Measurements from ENCODE around the gene FYCO1.

FYCO1 gene

DNA sequence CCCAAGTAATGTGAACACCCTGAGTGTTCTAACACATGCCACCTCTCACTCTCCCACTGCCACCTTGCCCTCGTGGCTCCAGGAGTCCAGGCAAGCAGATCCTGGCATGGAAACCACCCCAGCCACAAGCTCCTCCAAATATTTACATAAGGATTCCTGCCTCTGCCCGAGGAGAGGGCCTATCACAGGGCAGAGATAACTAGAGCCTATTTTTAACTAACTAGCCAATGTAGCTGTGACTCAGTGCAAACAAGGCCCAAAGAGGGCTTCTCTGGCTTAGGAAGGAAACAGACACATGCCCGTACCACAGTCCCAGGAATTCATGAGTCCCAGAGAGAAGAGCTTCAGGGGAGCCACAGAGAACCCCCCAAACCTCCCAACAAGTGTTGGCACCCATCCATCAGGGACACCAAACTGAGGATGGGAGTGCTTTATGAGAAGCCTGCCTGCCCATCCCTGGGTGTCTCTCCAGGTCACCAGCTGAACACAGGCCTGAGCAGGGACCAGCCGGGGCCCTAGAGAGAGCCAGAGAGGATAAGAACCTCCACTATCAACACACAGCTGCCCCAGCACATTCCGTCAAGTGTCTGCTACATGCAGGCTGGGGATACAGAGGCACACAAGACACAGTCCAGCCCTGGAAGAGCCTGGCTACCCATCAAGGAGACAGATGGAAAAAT lies 9.2 kb downstream of the FYCO1 start:
- Mint-ChIP-seq H3K4me1 (peaks cover 76% of the 10 kb centered on the region), H3K27ac (ENCODE audit: low read depth) (peak overlapping the region; percentile 69), H3K4me3 (peak overlapping the region; percentile 32)

GRCh38 chr3:45985532-45986302 lies 9.9 kb downstream of the FYCO1 start:
- peaks cover 77% of the 10 kb centered on the region for H3K4me1 Mint-ChIP-seq
- no peaks in the 10 kb centered on the region for H3K9me3 Mint-ChIP-seq
- H3K27me3 Mint-ChIP-seq: no peaks in the 10 kb centered on the region
- no peak overlapping the region for H3K4me3 Mint-ChIP-seq
- peak overlapping the region; percentile 69 for H3K27ac Mint-ChIP-seq (ENCODE audit: low read depth)
- DNase-seq (ENCODE audit: low spot score in 2 of 2) (no peak), ATAC-seq (replicated peaks; ENCODE audit: extremely low read depth, poor library complexity, severe bottlenecking) (no peak)
- H3K36me3 Mint-ChIP-seq (ENCODE audit: insufficient read depth): peaks cover 28% of the 10 kb centered on the region

More for the DNA sequence above, 9.2 kb downstream of the FYCO1 start:
- ATAC-seq (replicated peaks; ENCODE audit: extremely low read depth, poor library complexity, severe bottlenecking) (no peak), DNase-seq (ENCODE audit: low spot score in 2 of 2) (no peak)
- Mint-ChIP-seq H3K36me3 (ENCODE audit: insufficient read depth) (peaks cover 22% of the 10 kb centered on the region), H3K27me3 (no peaks in the 10 kb centered on the region), H3K9me3 (no peaks in the 10 kb centered on the region)

DNA sequence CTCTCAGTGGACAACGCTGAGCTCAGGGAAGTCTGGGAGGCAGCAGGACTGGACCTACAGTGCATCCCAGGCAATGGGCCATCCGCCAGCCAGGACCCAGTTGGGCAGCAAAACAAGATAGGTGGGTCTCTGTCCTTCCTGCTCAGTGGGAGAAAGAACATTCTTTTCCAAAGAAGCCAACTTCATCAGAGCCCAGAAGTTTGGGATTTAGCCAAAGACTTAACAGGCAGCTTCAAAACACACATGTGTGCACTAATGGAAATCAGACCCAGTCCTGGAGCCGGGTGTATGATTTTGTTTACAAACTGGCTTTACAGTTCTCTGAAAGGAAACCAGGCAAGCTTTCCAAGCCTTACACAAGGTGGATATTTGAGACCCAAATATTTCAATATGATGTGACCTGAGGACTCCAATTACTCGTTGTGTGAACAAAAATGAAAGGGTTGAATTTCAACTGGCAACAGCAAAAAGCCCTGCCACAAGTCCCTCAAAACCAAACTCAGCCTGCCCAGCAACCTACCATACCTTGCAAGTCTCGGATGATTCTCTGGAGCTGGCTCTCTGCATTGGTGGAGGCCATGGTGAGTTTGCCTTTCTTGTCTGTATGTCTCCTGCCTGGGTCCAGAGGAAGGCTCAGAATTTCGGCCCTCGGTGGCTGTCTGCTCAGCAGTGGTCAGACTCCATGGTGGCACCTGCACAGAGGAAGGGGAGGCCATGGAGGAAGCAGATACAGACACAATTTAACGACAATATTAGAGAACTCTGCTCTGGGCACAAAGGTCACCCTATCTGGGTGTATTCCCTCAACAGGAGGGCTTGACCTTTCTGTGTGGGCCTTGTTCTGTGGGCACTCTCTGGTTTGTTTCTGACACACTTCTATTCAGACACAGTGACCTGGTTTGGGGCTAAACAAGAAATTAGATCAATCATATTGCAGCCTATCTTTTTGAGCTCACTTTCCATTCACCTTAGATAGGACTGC lies 11.0 kb downstream of the FYCO1 start:
- Mint-ChIP-seq H3K4me3 (no peak overlapping the region), H3K36me3 (ENCODE audit: insufficient read depth) (peaks cover 35% of the 10 kb centered on the region), H3K27ac (ENCODE audit: low read depth) (peak overlapping the region; percentile 41), H3K9me3 (no peaks in the 10 kb centered on the region), H3K27me3 (no peaks in the 10 kb centered on the region), H3K4me1 (peaks cover 69% of the 10 kb centered on the region)
- no peak for DNase-seq (ENCODE audit: low spot score in 2 of 2)
- ATAC-seq (replicated peaks; ENCODE audit: extremely low read depth, poor library complexity, severe bottlenecking): no peak

- ATAC-seq (replicated peaks; ENCODE audit: extremely low read depth, poor library complexity, severe bottlenecking): no peak
- Mint-ChIP-seq H3K27me3 (no peaks in the 10 kb centered on the region), H3K36me3 (ENCODE audit: insufficient read depth) (peaks cover 42% of the 10 kb centered on the region), H3K27ac (ENCODE audit: low read depth) (peak overlapping the region; percentile 38), H3K4me1 (peaks cover 67% of the 10 kb centered on the region), H3K9me3 (no peaks in the 10 kb centered on the region), H3K4me3 (no peak overlapping the region)
- DNase-seq (ENCODE audit: low spot score in 2 of 2): no peak
These were observed 11.9 kb downstream of the FYCO1 start for GRCh38 chr3:45983770-45984169.

- Mint-ChIP-seq H3K4me1 (peaks cover 65% of the 10 kb centered on the region), H3K27me3 (no peaks in the 10 kb centered on the region), H3K4me3 (no peak overlapping the region), H3K27ac (ENCODE audit: low read depth) (no peak overlapping the region), H3K9me3 (no peaks in the 10 kb centered on the region), H3K36me3 (ENCODE audit: insufficient read depth) (peaks cover 56% of the 10 kb centered on the region)
- ATAC-seq (replicated peaks; ENCODE audit: extremely low read depth, poor library complexity, severe bottlenecking) (no peak), DNase-seq (ENCODE audit: low spot score in 2 of 2) (no peak)
These were observed 14.1 kb downstream of the FYCO1 start for GRCh38 chr3:45981346-45982074.

GRCh38 chr3:45980819-45981218 lies 14.8 kb downstream of the FYCO1 start:
- no peak for DNase-seq (ENCODE audit: low spot score in 2 of 2)
- Mint-ChIP-seq H3K27ac (ENCODE audit: low read depth) (no peak overlapping the region), H3K36me3 (ENCODE audit: insufficient read depth) (peaks cover 59% of the 10 kb centered on the region), H3K4me1 (peaks cover 65% of the 10 kb centered on the region), H3K4me3 (no peak overlapping the region), H3K27me3 (no peaks in the 10 kb centered on the region), H3K9me3 (no peaks in the 10 kb centered on the region)
- ATAC-seq (replicated peaks; ENCODE audit: extremely low read depth, poor library complexity, severe bottlenecking): no peak

GRCh38 chr3:45980229-45980813 lies 15.3 kb downstream of the FYCO1 start:
- Mint-ChIP-seq H3K4me3 (peak overlapping the region; percentile 40), H3K4me1 (peaks cover 65% of the 10 kb centered on the region), H3K36me3 (ENCODE audit: insufficient read depth) (peaks cover 60% of the 10 kb centered on the region), H3K27ac (ENCODE audit: low read depth) (peak overlapping the region; percentile 73), H3K27me3 (no peaks in the 10 kb centered on the region), H3K9me3 (no peaks in the 10 kb centered on the region)
- no peak for DNase-seq (ENCODE audit: low spot score in 2 of 2)
- no peak for ATAC-seq (replicated peaks; ENCODE audit: extremely low read depth, poor library complexity, severe bottlenecking)

DNA sequence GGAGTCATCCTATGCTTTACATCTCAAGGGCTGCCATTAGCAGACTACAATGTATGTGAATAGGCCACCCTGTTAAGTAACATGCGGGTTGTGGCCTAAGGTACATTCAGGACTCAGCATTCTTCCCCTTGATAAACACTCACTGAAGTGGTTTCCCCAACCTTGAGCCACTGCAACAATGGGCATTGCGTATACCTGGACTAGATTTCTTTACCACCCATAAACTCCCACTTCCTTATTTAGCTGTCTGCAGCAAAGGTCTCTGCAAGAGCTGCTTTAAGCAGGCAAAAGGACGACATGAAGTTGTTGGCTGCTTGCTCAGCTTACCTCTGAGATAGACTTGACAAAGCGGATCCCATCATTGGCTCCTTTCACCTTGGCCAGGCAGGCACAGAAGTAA lies 16.2 kb downstream of the FYCO1 start:
- Mint-ChIP-seq H3K27ac (ENCODE audit: low read depth) (peak overlapping the region; percentile 73), H3K9me3 (no peaks in the 10 kb centered on the region), H3K4me1 (peaks cover 68% of the 10 kb centered on the region), H3K27me3 (no peaks in the 10 kb centered on the region), H3K4me3 (peak overlapping the region; percentile 40), H3K36me3 (ENCODE audit: insufficient read depth) (peaks cover 59% of the 10 kb centered on the region)
- no peak for DNase-seq (ENCODE audit: low spot score in 2 of 2)
- ATAC-seq (replicated peaks; ENCODE audit: extremely low read depth, poor library complexity, severe bottlenecking): no peak

DNA sequence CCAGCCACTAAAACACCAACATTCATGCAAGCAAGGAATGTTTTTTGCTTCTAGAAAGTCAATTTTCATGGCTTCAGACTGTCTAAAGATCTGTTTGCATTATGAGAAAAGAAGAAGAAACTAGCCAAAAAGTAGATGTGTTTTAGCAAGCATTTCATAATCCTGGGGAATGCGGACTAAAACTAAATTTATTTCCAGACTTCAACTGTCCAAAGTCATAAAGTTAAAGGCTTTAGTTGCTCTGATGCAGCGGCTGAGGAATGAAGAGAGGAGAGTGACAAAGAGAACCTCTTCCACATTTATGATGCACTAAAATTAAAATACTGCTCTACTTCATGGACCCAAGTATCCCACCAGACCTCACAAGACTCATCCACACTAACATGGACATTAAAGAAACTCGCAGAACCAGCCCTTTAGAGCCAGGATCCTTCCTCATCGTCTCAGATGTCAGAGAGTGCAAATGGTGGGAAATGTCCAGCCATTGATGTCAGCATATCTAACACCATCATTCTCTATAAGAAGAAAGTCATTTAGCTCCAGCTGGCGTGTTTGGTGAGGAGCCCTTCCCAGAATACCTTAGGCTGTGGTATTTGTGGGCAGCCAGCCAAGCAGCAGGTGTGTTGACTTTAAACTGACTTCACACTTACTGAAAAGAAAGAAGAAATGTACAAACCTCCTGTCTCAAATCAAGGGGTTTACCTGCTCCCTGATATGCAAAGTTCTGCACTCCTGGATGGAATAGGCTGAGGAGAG lies 17.4 kb downstream of the FYCO1 start:
- peaks cover 54% of the 10 kb centered on the region for H3K36me3 Mint-ChIP-seq (ENCODE audit: insufficient read depth)
- H3K4me3 Mint-ChIP-seq: peak overlapping the region; percentile 66
- peak overlapping the region; percentile 83 for H3K27ac Mint-ChIP-seq (ENCODE audit: low read depth)
- ATAC-seq (replicated peaks; ENCODE audit: extremely low read depth, poor library complexity, severe bottlenecking) (no peak), DNase-seq (ENCODE audit: low spot score in 2 of 2) (peak in 1 of 2 donors; percentile 20)
- no peaks in the 10 kb centered on the region for H3K27me3 Mint-ChIP-seq
- H3K9me3 Mint-ChIP-seq: no peaks in the 10 kb centered on the region
- peaks cover 67% of the 10 kb centered on the region for H3K4me1 Mint-ChIP-seq

DNA sequence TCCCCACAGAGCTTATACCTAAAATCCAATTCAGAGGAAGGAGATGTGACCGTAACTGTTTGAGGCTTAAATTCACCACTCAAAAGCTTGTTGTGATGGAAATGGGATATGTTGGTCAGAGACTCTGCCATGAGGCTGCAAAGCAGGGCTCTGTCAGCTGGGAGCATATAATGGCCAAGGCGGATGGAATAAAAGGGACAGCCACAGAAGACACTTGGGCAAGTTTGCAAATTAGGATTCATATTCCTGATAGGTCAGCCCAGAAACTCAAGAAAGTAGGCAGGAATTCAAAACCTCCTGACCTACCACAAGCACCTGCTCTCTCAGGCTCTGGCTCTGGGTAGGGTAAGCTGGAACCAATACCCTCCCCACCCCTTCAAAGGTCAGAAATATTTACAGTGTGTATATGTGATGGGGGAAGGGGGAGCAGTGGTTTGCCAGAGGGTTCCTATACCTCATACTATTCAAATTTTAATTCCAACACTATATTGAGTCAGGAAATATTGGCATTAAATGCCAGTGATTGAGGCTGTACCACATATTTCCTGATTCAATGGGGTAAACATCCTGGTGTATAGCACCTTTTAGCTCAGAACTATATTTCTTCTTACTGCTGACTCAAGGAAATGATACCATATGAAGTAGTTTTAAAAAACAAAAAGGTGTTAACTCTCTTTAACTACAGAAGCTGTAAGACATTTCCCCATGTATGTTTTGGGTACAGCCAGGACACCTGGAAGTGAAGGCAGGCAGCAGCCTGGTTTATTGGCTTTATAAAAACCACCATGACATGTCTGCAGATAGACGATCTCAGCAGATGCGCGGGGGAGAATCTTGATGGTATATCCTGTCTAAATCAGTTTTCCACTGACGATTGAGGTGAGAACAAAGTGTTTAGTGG lies 19.2 kb downstream of the FYCO1 start:
- DNase-seq (ENCODE audit: low spot score in 2 of 2): peak in 1 of 2 donors; percentile 60
- H3K36me3 Mint-ChIP-seq (ENCODE audit: insufficient read depth): peaks cover 54% of the 10 kb centered on the region
- ATAC-seq (replicated peaks; ENCODE audit: extremely low read depth, poor library complexity, severe bottlenecking): peak; percentile 83
- H3K4me3 Mint-ChIP-seq: peak overlapping the region; percentile 54
- no peaks in the 10 kb centered on the region for H3K27me3 Mint-ChIP-seq
- peaks cover 77% of the 10 kb centered on the region for H3K4me1 Mint-ChIP-seq
- H3K9me3 Mint-ChIP-seq: no peaks in the 10 kb centered on the region
- peak overlapping the region; percentile 83 for H3K27ac Mint-ChIP-seq (ENCODE audit: low read depth)
